Astrocyte (in vitro differentiated cells and primary cell): ENCODE measurements around the gene HRAS.

Experiments used
- CTCF ChIP-seq: IDR thresholded peaks from 2 replicates; pipeline ENCODE4 v1.5.1; 2011; ENCODE audit warnings: low read depth, mild to moderate bottlenecking, inconsistent platforms, low read length, moderate library complexity; ENCODE audit not compliant: insufficient read depth
- EZH2 ChIP-seq: IDR thresholded peaks from 2 replicates; pipeline ENCODE4 v1.6.1; 2012; ENCODE audit warnings: mild to moderate bottlenecking, low read length, inconsistent platforms; ENCODE audit not compliant: insufficient read depth

GRCh38 chr11:498297-499181 is 36.8 kb downstream of the HRAS start:
- TF ChIP-seq CTCF (no peak), EZH2 (no peak)
